Activated CD8-positive, alpha-beta T cell treated with anti-CD3 and anti-CD28 coated beads, Interleukin-2, amount 10 ng/mL, durations not matched to agents 7 days and 5 days (primary cell): ENCODE results near the gene NATD1. TPM values are rescaled to one million over a fixed set of nuclear protein-coding genes. Genes with fewer than 3 reads are reported as not detected.

Experiments
- ATAC-seq: fragments of 150-1000 bp; cut with Tn5 transposase; one replicate; pipeline ENCODE4 v1.10.0; 2021; ENCODE audit warnings: moderate library complexity
- CTCF ChIA-PET: fragments of 350-600 bp; sonication (Branson Sonifier 250); formaldehyde crosslinking; loops from one replicate; lab custom pipeline; 2021; ENCODE audit warnings: antibody characterized with exemption; lab: Charles Lee
- POLR2A ChIA-PET: fragments of 350-600 bp; sonication (Branson Sonifier 250); formaldehyde crosslinking; loops from one replicate; lab custom pipeline; 2021; ENCODE audit warnings: antibody characterized with exemption; lab: Charles Lee
- DNase-seq: peaks from one replicate; pipeline ENCODE4 v3.0.0-alpha.2; 2020
- H3K27ac Mint-ChIP-seq: one replicate; pipeline ENCODE4 v1.8.0; 2021; ENCODE audit warnings: mild to moderate bottlenecking, mixed read lengths
- H3K27me3 Mint-ChIP-seq: one replicate; pipeline ENCODE4 v1.8.0; 2021; ENCODE audit warnings: low read depth, mixed read lengths
- H3K36me3 Mint-ChIP-seq: one replicate; pipeline ENCODE4 v1.8.0; 2021; ENCODE audit warnings: low read depth, mixed read lengths
- H3K4me1 Mint-ChIP-seq: one replicate; pipeline ENCODE4 v1.8.0; 2021; ENCODE audit warnings: low read depth, mixed read lengths
- H3K4me3 Mint-ChIP-seq: one replicate; pipeline ENCODE4 v1.8.0; 2021; ENCODE audit warnings: mild to moderate bottlenecking, mixed read lengths
- H3K9me3 Mint-ChIP-seq: one replicate; pipeline ENCODE4 v1.8.0; 2022; ENCODE audit warnings: mixed read lengths; ENCODE audit not compliant: insufficient read depth
- total RNA-seq, 2 experiments: library from RNA; stranded (reverse); gene quantifications; one replicate each; pipeline ENCODE4 v1.2.3, GENCODE V29; 2021

NATD1 gene
- total RNA-seq, 2 experiments from 2014 or later, result 1.1 to 1.3 TPM

DNA sequence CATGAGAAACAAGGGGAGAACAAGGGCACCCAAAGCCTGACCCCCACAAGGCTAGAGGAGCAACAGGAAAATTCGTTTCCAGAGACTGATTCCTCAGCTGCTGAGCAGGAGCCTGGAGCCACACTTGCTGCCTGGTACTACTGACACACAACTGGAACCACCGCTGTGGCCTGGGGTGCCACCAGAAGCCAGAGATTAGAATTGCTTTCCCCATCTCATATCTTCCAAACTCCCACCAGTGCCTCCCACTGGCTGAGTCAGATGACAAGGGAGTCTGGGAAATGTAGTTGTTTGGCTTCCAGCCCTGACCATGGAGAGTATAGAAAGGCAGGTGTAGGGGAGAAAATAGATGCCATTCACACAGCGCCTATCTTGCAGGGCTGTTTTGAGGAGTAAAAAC, 35.1 kb downstream of the NATD1 start:
- Mint-ChIP-seq H3K4me3 (no peak overlapping the region), H3K36me3 (peaks cover 23% of the 10 kb centered on the region), H3K9me3 (no peaks in the 10 kb centered on the region), H3K4me1 (peaks cover 17% of the 10 kb centered on the region), H3K27ac (no peak overlapping the region), H3K27me3 (no peaks in the 10 kb centered on the region)
- CTCF ChIA-PET, result no interaction called here
- ATAC-seq (no peak), DNase-seq (no peak)
- POLR2A ChIA-PET, result no interaction called here

DNA sequence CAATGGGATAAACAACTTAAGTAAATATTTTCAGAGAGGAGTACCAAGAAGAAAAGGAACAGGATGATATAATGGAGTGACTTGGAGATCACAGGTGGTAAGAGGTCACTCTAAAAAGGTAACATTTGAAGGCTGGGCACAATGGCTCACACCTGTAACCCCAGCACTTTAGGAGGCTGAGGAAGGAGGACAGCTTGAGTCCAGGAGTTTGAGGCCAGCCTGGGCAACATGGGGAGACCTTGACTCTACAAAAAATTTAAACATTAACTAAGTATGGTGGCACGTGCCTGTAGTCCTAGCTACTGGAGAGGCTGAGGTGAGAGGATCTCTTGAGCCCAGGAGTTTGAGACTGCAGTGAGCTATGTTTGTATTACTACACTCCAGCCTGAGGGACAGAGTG, 35.9 kb downstream of the NATD1 start:
- H3K27ac Mint-ChIP-seq, result no peak overlapping the region
- H3K4me1 Mint-ChIP-seq, result peaks cover 23% of the 10 kb centered on the region
- no peaks in the 10 kb centered on the region for H3K9me3 Mint-ChIP-seq
- DNase-seq, result no peak
- no peak for ATAC-seq
- POLR2A ChIA-PET, result no interaction called here
- CTCF ChIA-PET, result no interaction called here
- no peak overlapping the region for H3K4me3 Mint-ChIP-seq
- peaks cover 22% of the 10 kb centered on the region for H3K36me3 Mint-ChIP-seq
- no peaks in the 10 kb centered on the region for H3K27me3 Mint-ChIP-seq

DNA sequence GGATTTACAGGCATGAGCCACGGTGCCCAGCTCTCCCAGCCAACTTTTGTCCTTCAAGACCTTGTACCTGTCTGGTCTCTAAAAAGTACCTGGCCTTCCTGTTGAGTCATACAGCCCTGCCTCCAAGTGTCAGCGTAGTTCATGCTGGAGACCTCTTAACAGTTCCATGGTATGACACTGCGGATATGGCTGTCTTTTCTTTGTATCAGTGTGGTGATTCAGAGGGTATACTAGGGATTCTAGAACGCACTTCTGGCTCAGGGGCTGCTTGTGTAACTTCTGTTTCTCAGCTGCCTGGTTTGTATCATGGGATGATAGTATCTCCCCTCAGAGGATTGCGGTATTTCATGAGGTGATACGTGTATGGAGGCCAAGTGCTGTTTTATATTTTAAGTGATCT, 37.3 kb downstream of the NATD1 start:
- DNase-seq (no peak), ATAC-seq (no peak)
- peak overlapping the region; percentile 93 for H3K4me3 Mint-ChIP-seq
- CTCF ChIA-PET, result interaction anchor here (0.6 to 5.0 kb wide), 3 partner anchors 64 to 116 kb away, joined by 3 to 19 read pairs (median 7); no protein-coding TSS in a partner anchor
- H3K36me3 Mint-ChIP-seq, result peaks cover 11% of the 10 kb centered on the region
- no peaks in the 10 kb centered on the region for H3K27me3 Mint-ChIP-seq
- no peak overlapping the region for H3K27ac Mint-ChIP-seq
- POLR2A ChIA-PET, result interaction anchor here (2.0 kb wide), 1 partner anchor 117 kb away, joined by 7 read pairs; no protein-coding TSS in a partner anchor
- H3K9me3 Mint-ChIP-seq, result no peaks in the 10 kb centered on the region
- peaks cover 34% of the 10 kb centered on the region for H3K4me1 Mint-ChIP-seq

DNA sequence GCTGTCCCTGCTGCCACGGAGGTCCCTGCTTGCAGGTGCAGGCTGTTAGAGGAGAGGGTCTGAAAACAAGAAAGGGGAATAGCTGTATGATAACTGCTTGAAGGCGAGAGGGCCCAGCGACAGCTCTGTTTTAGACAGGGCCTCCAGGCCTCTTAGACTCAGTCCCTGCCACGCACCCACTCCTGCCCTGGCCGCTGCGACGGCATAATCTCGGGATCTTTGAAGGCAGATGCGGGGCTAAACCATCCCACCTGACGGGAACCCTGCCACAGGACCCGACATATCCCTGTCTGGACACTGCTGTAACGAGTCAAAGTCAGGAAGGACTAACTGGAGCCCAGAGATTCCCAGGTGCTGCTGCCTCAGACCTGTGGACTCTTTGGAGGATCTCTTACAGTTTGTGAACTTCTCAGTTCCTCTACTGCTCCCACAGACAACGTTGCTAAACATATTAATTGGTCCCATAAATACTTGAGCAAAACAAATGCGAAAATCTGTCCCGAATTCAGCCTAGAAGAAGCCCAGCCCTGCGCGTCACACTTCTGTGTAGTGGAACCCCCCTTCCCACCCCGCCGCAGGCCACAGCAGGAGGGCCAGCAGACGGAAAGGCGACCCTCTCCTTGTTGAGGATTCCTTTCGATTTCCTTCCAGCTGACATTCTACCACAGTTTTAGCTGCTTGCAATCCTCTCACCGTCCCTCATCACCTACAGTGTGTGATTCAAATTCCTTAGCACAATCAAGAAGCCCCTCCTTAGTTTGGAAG, 38.3 kb downstream of the NATD1 start:
- H3K4me3 Mint-ChIP-seq, result peak overlapping the region; percentile 93
- ATAC-seq, result peak; percentile 4
- DNase-seq, result no peak
- peak overlapping the region; percentile 82 for H3K27ac Mint-ChIP-seq
- peaks cover 18% of the 10 kb centered on the region for H3K36me3 Mint-ChIP-seq
- ChIA-PET POLR2A (interaction anchor here (0.5 to 2.0 kb wide), 8 partner anchors 55 to 1284 kb away, joined by 3 to 7 read pairs (median 3); partner anchors contain the start of gene USP22), CTCF (interaction anchor here (1.1 to 5.0 kb wide), 4 partner anchors 53 to 95 kb away, joined by 3 to 19 read pairs (median 5); no protein-coding TSS in a partner anchor)
- H3K4me1 Mint-ChIP-seq, result peaks cover 40% of the 10 kb centered on the region
- H3K9me3 Mint-ChIP-seq, result no peaks in the 10 kb centered on the region
- H3K27me3 Mint-ChIP-seq, result no peaks in the 10 kb centered on the region

DNA sequence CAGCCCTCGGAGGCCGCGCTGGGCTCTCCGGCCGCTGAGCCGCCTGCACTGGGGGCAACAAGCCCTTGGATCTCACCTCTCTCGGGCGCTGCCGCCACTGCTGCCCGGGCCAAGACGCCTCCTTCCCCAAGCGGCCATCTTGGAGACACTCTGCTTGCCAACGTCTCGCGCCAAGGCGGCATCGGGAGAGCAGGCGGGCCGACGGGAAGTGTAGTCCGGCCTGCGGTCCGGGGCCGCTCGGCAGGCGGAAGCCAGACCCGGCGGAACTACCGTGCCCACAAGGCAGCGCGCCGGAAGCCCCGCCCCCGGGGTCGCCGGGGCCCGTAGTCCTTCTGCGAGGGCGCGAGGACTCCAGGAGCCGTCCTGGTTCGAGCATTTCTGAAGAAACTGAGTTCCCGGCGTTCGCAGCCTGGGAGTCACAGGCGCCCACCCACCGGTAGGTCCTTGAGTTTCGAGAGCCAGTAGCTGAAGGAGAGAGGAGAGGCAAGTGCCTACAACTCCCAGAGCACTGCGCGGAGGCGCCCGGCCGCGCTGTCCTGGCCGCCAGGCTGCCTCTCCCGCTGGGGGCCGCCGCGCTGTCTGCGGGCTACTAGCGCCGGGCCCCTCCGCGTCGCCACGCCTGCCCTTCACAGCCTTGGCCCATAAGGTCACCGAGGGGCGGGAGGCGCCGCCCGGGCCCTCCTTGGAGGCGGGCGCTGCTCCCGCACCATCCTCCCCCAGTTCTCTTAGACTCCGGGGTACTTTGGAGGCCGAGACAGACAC, 39.0 kb downstream of the NATD1 start, which contains the start of gene TMEM11:
Gene TMEM11, minus strand, starts transcription at position 147 of the 762 bp plus-strand sequence. Its CDS starts 9 bp downstream, at position 138.
- peak within 1 kb of the TSS; percentile 95 for H3K27ac Mint-ChIP-seq
- ATAC-seq (peak; percentile 92), DNase-seq (peak; percentile 96)
- H3K4me3 Mint-ChIP-seq, result peak within 1 kb of the TSS; percentile 93
- ChIA-PET POLR2A (interaction anchor here (0.7 to 2.0 kb wide), 8 partner anchors 36 to 171 kb away, joined by 3 to 6 read pairs (median 4); partner anchors contain the start of gene USP22), CTCF (interaction anchor here (1.0 to 5.0 kb wide), 5 partner anchors 54 to 115 kb away, joined by 3 to 19 read pairs (median 5); no protein-coding TSS in a partner anchor)
- peaks cover 18% of the 10 kb centered on the region for H3K36me3 Mint-ChIP-seq
- no peaks in the 10 kb centered on the region for H3K9me3 Mint-ChIP-seq
- H3K27me3 Mint-ChIP-seq, result no peaks in the 10 kb centered on the region
- H3K4me1 Mint-ChIP-seq, result peaks cover 42% of the 10 kb centered on the region

DNA sequence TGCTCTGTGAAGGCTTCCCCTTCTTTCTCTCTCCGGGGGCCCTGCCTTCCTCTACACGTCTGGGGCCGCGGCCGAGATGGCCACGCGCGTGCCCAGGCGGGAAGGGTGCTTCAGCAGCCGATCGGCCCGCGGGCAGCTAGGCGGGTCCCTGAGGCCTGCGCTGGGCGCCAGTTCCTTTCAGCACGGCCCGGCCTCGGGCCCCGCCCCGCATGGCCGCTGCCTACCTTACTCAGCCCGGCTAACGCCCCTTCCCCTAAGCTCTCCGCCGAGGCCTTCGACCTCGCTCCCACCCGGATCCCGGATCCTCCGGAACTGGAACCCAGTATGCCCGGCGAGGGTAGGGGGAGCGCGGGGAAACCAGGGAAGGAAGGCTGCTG, 39.6 kb downstream of the NATD1 start:
- H3K4me3 Mint-ChIP-seq, result peak overlapping the region; percentile 93
- no peaks in the 10 kb centered on the region for H3K9me3 Mint-ChIP-seq
- peaks cover 42% of the 10 kb centered on the region for H3K4me1 Mint-ChIP-seq
- H3K27ac Mint-ChIP-seq, result peak overlapping the region; percentile 95
- ATAC-seq (peak; percentile 29), DNase-seq (peak; percentile 36)
- H3K36me3 Mint-ChIP-seq, result peaks cover 19% of the 10 kb centered on the region
- CTCF ChIA-PET, result interaction anchor here (1.0 to 5.0 kb wide), 7 partner anchors 27 to 170 kb away, joined by 3 to 19 read pairs (median 4); no protein-coding TSS in a partner anchor
- H3K27me3 Mint-ChIP-seq, result no peaks in the 10 kb centered on the region
- POLR2A ChIA-PET, result interaction anchor here (0.9 to 2.0 kb wide), 9 partner anchors 19 to 171 kb away, joined by 3 to 6 read pairs (median 4); partner anchors contain the start of gene USP22

DNA sequence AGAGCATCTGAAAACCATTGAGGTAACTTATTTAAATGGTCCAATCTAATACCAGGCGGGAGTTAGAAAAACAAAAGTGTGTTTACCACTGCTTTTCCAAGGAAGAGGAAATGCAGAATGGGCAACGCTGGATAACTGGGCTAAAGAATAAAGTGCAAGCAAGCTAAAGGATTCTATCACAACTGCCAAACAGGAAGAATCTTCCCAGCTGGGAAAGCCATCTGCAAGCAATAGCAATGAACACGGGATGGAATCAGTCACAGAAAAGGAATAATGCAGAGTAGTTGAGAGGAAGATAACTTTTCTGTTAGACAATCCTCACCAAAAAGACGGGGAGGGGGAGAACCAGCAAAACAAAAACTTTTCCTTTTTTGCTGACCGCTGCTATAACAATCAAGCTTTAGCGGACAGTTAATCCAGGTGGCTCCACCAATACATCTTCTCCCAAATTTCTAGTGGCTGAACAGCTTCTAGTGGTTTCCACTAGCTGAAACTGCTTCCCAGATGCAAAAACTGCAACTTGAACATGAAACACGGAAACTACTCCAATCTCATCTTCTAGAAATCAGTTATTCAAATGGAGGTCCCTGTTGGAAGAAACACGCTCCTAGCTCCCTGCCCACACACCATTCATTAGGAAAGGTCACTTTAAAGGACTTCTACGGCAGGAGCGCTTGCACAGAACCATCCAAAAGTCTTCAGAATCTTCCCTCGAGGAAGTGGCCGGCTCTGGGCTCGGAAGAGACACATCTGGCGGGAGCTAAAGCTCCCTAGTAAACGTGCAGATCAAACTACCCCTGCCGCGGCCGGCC, 40.2 kb downstream of the NATD1 start:
- peaks cover 22% of the 10 kb centered on the region for H3K36me3 Mint-ChIP-seq
- H3K27me3 Mint-ChIP-seq, result no peaks in the 10 kb centered on the region
- DNase-seq (no peak), ATAC-seq (no peak)
- peaks cover 42% of the 10 kb centered on the region for H3K4me1 Mint-ChIP-seq
- ChIA-PET CTCF (interaction anchor here (0.8 to 5.0 kb wide), 8 partner anchors 26 to 244 kb away, joined by 3 to 19 read pairs (median 4); no protein-coding TSS in a partner anchor), POLR2A (interaction anchor here (0.6 to 2.0 kb wide), 9 partner anchors 19 to 1906 kb away, joined by 3 to 6 read pairs (median 4); partner anchors contain the start of gene USP22)
- H3K4me3 Mint-ChIP-seq, result peak overlapping the region; percentile 93
- no peaks in the 10 kb centered on the region for H3K9me3 Mint-ChIP-seq
- H3K27ac Mint-ChIP-seq, result peak overlapping the region; percentile 95

DNA sequence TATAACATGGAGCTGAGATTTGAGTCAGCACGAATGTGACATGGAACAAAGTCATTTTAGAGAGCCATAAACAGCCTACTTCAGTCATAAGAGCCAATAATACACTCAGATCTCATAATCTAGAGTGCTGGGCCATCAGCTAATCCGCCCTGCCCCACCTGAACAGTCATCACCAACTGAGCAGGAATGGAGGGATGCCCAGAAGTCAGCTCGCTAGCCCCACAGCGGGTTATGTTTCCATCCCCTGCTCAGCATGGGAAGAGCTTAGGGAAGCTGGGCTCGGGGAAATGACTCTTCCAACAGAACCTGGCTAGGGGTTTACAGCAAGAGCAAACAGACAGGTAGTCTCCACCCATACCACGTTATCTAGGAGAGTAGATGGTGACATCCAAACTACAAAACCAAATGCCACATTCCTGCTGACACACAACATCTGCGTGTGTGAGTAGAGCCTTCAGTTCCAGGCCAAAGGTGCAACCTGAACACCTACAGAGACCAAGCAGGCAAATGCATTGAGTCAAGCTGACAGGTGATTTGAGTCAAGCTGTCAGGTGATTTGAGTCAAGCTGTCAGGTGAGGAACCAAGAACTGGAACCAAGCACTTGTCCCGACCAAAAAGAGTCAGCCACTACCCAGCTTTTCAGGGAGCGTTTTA, 41.3 kb downstream of the NATD1 start:
- ChIA-PET POLR2A (interaction anchor here (0.6 to 1.1 kb wide), 2 partner anchors 21 to 169 kb away, joined by 3 read pairs; partner anchors contain the start of gene USP22), CTCF (interaction anchor here (0.9 to 5.0 kb wide), 5 partner anchors 65 to 168 kb away, joined by 3 to 19 read pairs (median 4); partner anchors contain the start of gene USP22)
- Mint-ChIP-seq H3K36me3 (peaks cover 22% of the 10 kb centered on the region), H3K4me1 (peaks cover 42% of the 10 kb centered on the region), H3K27me3 (no peaks in the 10 kb centered on the region), H3K4me3 (peak overlapping the region; percentile 93), H3K27ac (no peak overlapping the region), H3K9me3 (no peaks in the 10 kb centered on the region)
- no peak for ATAC-seq
- no peak for DNase-seq

DNA sequence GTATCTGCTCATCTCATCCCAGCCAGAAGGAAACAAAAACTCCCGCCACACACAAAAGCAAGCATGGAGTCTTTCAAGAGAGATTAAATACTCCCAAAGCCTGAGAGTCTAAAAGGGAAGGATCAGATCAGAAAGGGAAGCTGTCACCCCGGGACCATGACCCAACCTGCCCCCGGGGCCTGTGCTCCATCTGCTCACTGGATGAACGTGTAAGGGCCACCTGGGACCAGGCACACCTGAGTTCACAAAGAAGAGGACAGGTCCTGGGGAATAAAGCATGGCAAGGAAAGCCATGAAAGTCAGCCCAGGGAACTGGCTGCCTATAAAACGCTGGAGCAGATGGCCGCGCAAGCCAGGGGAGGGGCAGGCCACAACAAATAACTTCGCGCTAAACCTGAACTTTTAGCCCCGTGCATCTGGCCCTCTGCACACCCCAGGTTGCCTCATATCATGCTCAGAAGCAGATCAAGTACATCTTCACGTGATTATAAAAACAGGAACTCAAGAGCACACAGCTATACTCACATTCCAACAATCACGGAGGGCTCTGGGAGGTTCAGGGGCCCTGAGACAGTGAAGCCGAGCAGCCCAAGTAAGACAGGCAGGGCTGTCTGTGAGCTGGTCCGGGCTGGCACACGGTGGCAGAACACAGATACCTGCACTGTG, 42.7 kb downstream of the NATD1 start:
- POLR2A ChIA-PET, result no interaction called here

More for the DNA sequence above, 42.7 kb downstream of the NATD1 start:
- DNase-seq, result no peak
- Mint-ChIP-seq H3K4me1 (peaks cover 33% of the 10 kb centered on the region), H3K4me3 (no peak overlapping the region), H3K27ac (no peak overlapping the region), H3K27me3 (no peaks in the 10 kb centered on the region), H3K9me3 (no peaks in the 10 kb centered on the region), H3K36me3 (peaks cover 20% of the 10 kb centered on the region)
- ATAC-seq, result no peak
- CTCF ChIA-PET, result interaction anchor here (0.9 to 1.5 kb wide), 3 partner anchors 66 to 167 kb away, joined by 3 to 6 read pairs (median 3); partner anchors contain the start of gene USP22
